IMR-90 (cell line): Measurements from ENCODE around the gene CXCL6. TPM values are rescaled to one million over a fixed set of nuclear protein-coding genes. Genes with fewer than 3 reads are reported as not detected.

Source experiments
- ATAC-seq: fragments of 200-7000 bp; cut with Tn5 transposase; 2 replicates; pipeline ENCODE4 v1.9.1; 2020; ENCODE audit warnings: low read depth, mild to moderate bottlenecking, moderate library complexity
- BruUV-seq: library from RNA; stranded (reverse); fragments of 400-500 nt; replicated peaks from 2 replicates; lab custom pipeline; 2021; lab: Mats Ljungman, UMichigan
- CTCF ChIA-PET: fragments of 300-600 bp; formaldehyde crosslinking; extraction: SDS; loops from one replicate; lab custom pipeline; 2021; ENCODE audit warnings: antibody characterized with exemption; lab: Yijun Ruan, JAX
- POLR2A ChIA-PET: fragments of 300-600 bp; sonication (Branson Sonifier 250); formaldehyde crosslinking; loops from one replicate; lab custom pipeline; 2022; ENCODE audit warnings: antibody characterized with exemption; ENCODE audit not compliant: unreplicated experiment; lab: Charles Lee
- DNase-seq: peaks from one replicate; pipeline ENCODE4 v3.0.0; 2013
- H2AFZ ChIP-seq: replicated peaks from 2 replicates; pipeline ENCODE3; 2013; ENCODE audit warnings: low read length, mild to moderate bottlenecking; ENCODE audit not compliant: poor library complexity
- H2AK5ac ChIP-seq: 2 replicates; pipeline ENCODE4 v1.6.1; 2013; ENCODE audit warnings: low read depth, low read length, inconsistent platforms
- H2AK9ac ChIP-seq: replicated peaks from 2 replicates; pipeline ENCODE3; 2013; ENCODE audit warnings: mild to moderate bottlenecking, low read depth, low read length, moderate library complexity; ENCODE audit not compliant: poor library complexity
- H2BK120ac ChIP-seq: 2 replicates; pipeline ENCODE4 v1.6.1; 2013; ENCODE audit warnings: low read depth, low read length, inconsistent platforms
- H2BK15ac ChIP-seq: 3 replicates; pipeline ENCODE4 v1.6.1; 2013; ENCODE audit warnings: low read depth, low read length, inconsistent platforms
- H2BK20ac ChIP-seq: 2 replicates; pipeline ENCODE4 v1.6.1; 2013; ENCODE audit warnings: low read depth, mild to moderate bottlenecking, inconsistent platforms, low read length, moderate library complexity
- H2BK5ac ChIP-seq: 2 replicates; pipeline ENCODE4 v1.6.1; 2013; ENCODE audit warnings: mild to moderate bottlenecking, low read depth, low read length, inconsistent platforms; ENCODE audit not compliant: poor library complexity, severe bottlenecking
- H3K14ac ChIP-seq: replicated peaks from 2 replicates; pipeline ENCODE4 v1.6.1; 2013; ENCODE audit warnings: low read depth, low read length, inconsistent platforms
- H3K18ac ChIP-seq: 2 replicates; pipeline ENCODE4 v1.6.1; 2013; ENCODE audit warnings: low read depth, low read length, control low read depth
- H3K23ac ChIP-seq: 2 replicates; pipeline ENCODE4 v1.6.1; 2013; ENCODE audit warnings: low read depth, low read length, inconsistent platforms
- H3K27ac ChIP-seq: 2 replicates; pipeline ENCODE4 v1.5.1; 2013; ENCODE audit warnings: mild to moderate bottlenecking, control low read depth, low read length; ENCODE audit not compliant: insufficient read depth
- H3K27me3 ChIP-seq: 2 replicates; pipeline ENCODE4 v1.6.1; 2013; ENCODE audit warnings: low read length; ENCODE audit not compliant: control insufficient read depth, insufficient read depth
- H3K36me3 ChIP-seq: 2 replicates; pipeline ENCODE4 v1.6.1; 2013; ENCODE audit warnings: low read length, mixed read lengths; ENCODE audit not compliant: control insufficient read depth, insufficient read depth
- H3K4ac ChIP-seq: 2 replicates; pipeline ENCODE4 v1.6.1; 2013; ENCODE audit warnings: low read depth, low read length, inconsistent platforms
- H3K4me1 ChIP-seq: 2 replicates; pipeline ENCODE4 v1.6.1; 2013; ENCODE audit warnings: low read length, mixed read lengths; ENCODE audit not compliant: control insufficient read depth, insufficient read depth
- H3K4me2 ChIP-seq: 2 replicates; pipeline ENCODE4 v1.6.1; 2013; ENCODE audit warnings: low read depth, mild to moderate bottlenecking, control low read depth, low read length, moderate library complexity
- H3K4me3 ChIP-seq: 2 replicates; pipeline ENCODE4 v1.5.1; 2013; ENCODE audit warnings: low read depth, mild to moderate bottlenecking, control low read depth, low read length, moderate library complexity; ENCODE audit not compliant: insufficient read depth
- H3K56ac ChIP-seq: 2 replicates; pipeline ENCODE4 v1.6.1; 2013; ENCODE audit warnings: low read length, inconsistent platforms; ENCODE audit not compliant: insufficient read depth; ENCODE audit errors: extremely low read depth
- H3K79me1 ChIP-seq, 2 experiments: 2 replicates each; pipeline ENCODE4 v1.6.1; 2013; ENCODE audit warnings: low read length in 2 of 2, inconsistent platforms in 1 of 2, low read depth in 1 of 2
- H3K9ac ChIP-seq: 2 replicates; pipeline ENCODE4 v1.6.1; 2013; ENCODE audit warnings: low read depth, low read length, control low read depth
- H3K9me1 ChIP-seq: 2 replicates; pipeline ENCODE4 v1.6.1; 2013; ENCODE audit warnings: low read length, inconsistent platforms; ENCODE audit not compliant: insufficient read depth
- H3K9me3 ChIP-seq: 2 replicates; pipeline ENCODE4 v1.6.1; 2013; ENCODE audit warnings: low read length; ENCODE audit not compliant: control insufficient read depth, insufficient read depth
- H4K20me1 ChIP-seq: 2 replicates; pipeline ENCODE4 v1.6.1; 2013; ENCODE audit warnings: low read length, inconsistent platforms; ENCODE audit not compliant: insufficient read depth
- H4K5ac ChIP-seq: 2 replicates; pipeline ENCODE4 v1.6.1; 2013; ENCODE audit warnings: mild to moderate bottlenecking, low read depth, low read length, control low read depth
- H4K8ac ChIP-seq, 2 experiments: 2 replicates each; pipeline ENCODE4 v1.6.1; 2013; ENCODE audit warnings: low read depth in 2 of 2, low read length in 2 of 2, control low read depth in 1 of 2, inconsistent platforms in 1 of 2
- H4K91ac ChIP-seq: 2 replicates; pipeline ENCODE4 v1.6.1; 2013; ENCODE audit warnings: low read depth, low read length, inconsistent platforms; ENCODE audit not compliant: insufficient read depth
- CEBPB ChIP-seq: IDR thresholded peaks from 2 replicates; pipeline ENCODE4 v1.6.1; 2012; ENCODE audit warnings: low read depth, low read length, improper control_type of control experiment
- MAFK ChIP-seq: IDR thresholded peaks from 2 replicates; pipeline ENCODE4 v1.6.1; 2012; ENCODE audit warnings: low read depth, low read length, improper control_type of control experiment
- SMC3 ChIP-seq: fragments of 150-350 bp; IDR thresholded peaks from 2 replicates; pipeline ENCODE4 v1.6.1; 2016; ENCODE audit warnings: low read depth, mild to moderate bottlenecking, antibody characterized with exemption, low read length, moderate library complexity
- WGBS, 2 experiments: methylation state at CpG; one replicate each; pipeline versions ENCODE4 v1.1.5 to v1.1.7; 2013; ENCODE audit warnings: missing lambda C conversion rate in 2 of 2; ENCODE audit not compliant: insufficient read length in 1 of 2; ENCODE audit errors: extremely low coverage in 2 of 2; 5-methylcytosine and 5-hydroxymethylcytosine counted together
- dilution Hi-C: fragments of 300-500 bp; cut with HindIII; formaldehyde crosslinking; loops from one replicate; pipeline ENCODE4 v1.14.3; 2018; ENCODE audit warnings: low sequenced_read_pairs; ENCODE audit not compliant: unreplicated experiment
- in situ Hi-C: fragments of 300-500 bp; cut with MboI; formaldehyde crosslinking; loops from 3 replicates; pipeline ENCODE4 v1.14.3; 2019; ENCODE audit warnings: low sequenced_read_pairs, inconsistent platforms, mixed read lengths
- intact Hi-C: fragments of 100-400 bp; cut with micrococcal nuclease; formaldehyde crosslinking; loops from 2 replicates; pipeline ENCODE4 v1.10.0; 2022
- polyA plus RNA-seq, 3 experiments: library from polyadenylated mRNA; depleted of rRNA; stranded (reverse); fragments of >200 nt; gene quantifications; 2 replicates each; pipeline ENCODE4 v1.2.3, GENCODE V29; 2012; ENCODE audit warnings: low replicate concordance in 1 of 3
- total RNA-seq: library from RNA; depleted of rRNA; stranded (reverse); fragments of >200 nt; gene quantifications from 2 replicates; pipeline ENCODE4 v1.2.3, GENCODE V29; 2012

The CXCL6 gene
- total and polyA plus RNA-seq, 2 of the 4 experiments (the other 2 are of a cell fraction), result not detected

DNA sequence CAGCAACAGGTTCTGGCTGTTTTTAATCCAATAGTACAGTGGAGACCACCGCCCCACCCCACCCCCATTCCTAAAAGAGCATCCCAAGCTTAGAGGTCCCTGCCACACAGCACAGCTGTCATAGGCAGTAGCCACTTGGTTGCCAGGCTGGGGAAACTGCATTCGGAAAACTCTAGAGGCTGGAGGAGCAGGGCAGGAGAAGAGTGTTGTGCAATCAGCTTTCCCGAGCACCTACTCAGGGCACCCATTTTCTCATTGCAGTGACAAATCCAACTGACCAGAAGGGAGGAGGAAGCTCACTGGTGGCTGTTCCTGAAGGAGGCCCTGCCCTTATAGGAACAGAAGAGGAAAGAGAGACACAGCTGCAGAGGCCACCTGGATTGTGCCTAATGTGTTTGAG lies 33.8 kb downstream of the CXCL6 start:
- Histone ChIP-seq H3K14ac (no peak overlapping the region), H2BK20ac (no peak overlapping the region), H3K9me3 (no peaks in the 10 kb centered on the region), H3K36me3 (no peaks in the 10 kb centered on the region), H3K56ac (no peak overlapping the region), H4K91ac (no peak overlapping the region), H2BK15ac (no peak overlapping the region; the same call in 2 of the 3 replicates), H2BK5ac (no peak overlapping the region), H3K27me3 (peaks cover 54% of the 10 kb centered on the region), H3K9ac (no peak overlapping the region), H3K9me1 (no peaks in the 10 kb centered on the region), H4K8ac (no peak overlapping the region), H3K4me2 (no peak overlapping the region), H2AK9ac (no peak overlapping the region), H2AFZ (no peak overlapping the region), H3K23ac (no peak overlapping the region), H3K4ac (no peak overlapping the region), H2AK5ac (peak overlapping the region; percentile 26; the same call in 1 of the 2 replicates), H3K79me1 (no peaks in the 10 kb centered on the region), H3K18ac (no peak overlapping the region), H4K20me1 (no peaks in the 10 kb centered on the region), H3K4me3 (no peak overlapping the region), H3K4me1 (peaks cover 3% of the 10 kb centered on the region; the same call in 1 of the 2 replicates), H4K5ac (no peak overlapping the region), H2BK120ac (no peak overlapping the region), H3K27ac (no peak overlapping the region)
- TF ChIP-seq SMC3 (no peak), CEBPB (peak; percentile 71), MAFK (no peak)
- POLR2A ChIA-PET, result no interaction called here
- WGBS, 2 experiments, result no CpG with 5 or more reads among the region's 3 CpGs
- no peak for ATAC-seq
- in situ Hi-C loops, result no loop called here
- dilution Hi-C loops, result no loop called here
- CTCF ChIA-PET, result no interaction called here
- no TSS peak for BruUV-seq
- no peak for DNase-seq
- intact Hi-C loops, result no loop called here
